ENCODE results near the gene KCND1.

The KCND1 gene

DNA sequence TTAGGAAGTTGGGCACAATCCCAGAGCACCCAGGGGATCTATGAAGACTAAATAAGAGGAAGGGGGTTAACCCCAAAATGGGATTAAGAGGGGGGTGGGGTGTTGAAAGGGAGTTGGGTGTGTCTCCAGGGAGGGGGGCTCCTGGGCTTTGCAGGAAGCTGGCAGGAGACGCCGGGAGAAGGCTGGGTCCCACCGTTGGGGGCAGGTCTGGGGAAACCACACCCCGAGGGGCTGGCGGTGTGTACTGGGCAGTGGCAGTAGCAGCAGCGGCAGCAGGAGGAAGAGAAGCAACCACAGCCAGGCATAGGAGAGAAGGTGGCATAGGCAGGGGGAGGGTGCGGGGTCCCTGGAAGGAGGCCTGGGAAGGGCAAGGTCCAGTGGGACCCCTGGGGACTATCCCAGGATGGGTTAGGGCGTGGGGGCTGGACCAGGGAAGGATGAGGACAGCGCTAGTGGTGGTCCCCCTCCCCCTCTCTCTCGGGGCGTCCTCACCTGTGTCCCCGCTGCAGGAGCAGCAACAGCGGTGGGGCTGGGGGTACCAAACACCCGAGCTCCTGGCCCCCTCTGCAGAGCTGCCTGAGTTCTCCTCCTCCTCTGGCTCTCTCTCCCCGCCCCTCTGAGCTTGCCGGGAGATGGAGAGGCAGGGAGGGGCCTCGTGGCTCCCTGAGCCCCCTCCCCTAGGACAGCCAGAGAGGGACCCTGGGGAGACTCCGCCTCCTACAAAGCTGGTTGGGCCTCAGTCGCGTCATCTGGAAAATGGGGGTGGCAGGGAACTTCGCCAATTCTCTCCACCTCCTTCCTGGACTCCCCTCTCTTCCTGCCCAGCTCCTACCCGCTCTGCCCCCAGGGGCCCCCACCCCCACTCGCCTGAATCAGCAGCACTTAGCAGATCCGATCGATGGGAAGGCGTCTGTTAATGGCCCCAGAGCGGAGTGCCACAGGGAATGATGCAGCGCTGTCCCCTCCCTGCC is at the start of gene KCND1:
KCND1 (minus strand) TSS at position 596 of the 971 bp plus-strand sequence. CDS start 1,573 bp downstream, outside the sequence.
- TF ChIP-seq, protein P1, sequence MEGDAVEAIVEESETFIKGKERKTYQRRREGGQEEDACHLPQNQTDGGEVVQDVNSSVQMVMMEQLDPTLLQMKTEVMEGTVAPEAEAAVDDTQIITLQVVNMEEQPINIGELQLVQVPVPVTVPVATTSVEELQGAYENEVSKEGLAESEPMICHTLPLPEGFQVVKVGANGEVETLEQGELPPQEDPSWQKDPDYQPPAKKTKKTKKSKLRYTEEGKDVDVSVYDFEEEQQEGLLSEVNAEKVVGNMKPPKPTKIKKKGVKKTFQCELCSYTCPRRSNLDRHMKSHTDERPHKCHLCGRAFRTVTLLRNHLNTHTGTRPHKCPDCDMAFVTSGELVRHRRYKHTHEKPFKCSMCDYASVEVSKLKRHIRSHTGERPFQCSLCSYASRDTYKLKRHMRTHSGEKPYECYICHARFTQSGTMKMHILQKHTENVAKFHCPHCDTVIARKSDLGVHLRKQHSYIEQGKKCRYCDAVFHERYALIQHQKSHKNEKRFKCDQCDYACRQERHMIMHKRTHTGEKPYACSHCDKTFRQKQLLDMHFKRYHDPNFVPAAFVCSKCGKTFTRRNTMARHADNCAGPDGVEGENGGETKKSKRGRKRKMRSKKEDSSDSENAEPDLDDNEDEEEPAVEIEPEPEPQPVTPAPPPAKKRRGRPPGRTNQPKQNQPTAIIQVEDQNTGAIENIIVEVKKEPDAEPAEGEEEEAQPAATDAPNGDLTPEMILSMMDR (IDR thresholded peaks at IDR 0.05) = no peak

DNA sequence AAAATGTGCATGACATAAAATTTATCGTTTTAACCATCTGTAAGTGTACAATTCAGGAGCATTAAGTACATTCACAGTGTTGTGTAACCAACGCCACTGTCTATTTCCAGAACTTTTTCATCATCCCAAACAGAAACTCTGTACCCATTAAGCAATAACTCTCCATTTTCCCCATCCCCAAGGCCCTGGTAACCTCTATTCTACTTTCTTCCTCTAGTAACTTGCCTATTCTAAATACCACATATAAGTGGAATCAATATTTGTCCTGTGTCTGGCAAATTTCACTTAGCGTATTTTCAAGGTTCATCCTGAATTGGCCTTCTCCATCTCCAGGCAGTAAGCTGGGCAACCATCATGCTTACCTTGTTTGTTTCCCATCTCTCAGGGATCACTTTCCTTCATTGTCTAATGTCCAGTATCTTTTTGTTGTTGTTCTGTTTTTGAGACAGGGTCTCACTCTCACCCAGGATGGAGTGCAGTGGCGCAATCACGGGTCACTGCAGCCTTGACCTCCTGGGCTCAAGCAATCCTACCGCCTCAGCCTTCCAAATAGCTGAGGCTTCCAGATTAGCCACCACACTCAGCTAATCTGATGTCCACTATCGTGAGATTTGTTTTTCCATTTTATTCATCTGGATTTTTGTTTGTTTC is 48.1 kb upstream of the KCND1 start:
- TF ChIP-seq, protein P1 (IDR thresholded peaks at IDR 0.05) = no peak

DNA sequence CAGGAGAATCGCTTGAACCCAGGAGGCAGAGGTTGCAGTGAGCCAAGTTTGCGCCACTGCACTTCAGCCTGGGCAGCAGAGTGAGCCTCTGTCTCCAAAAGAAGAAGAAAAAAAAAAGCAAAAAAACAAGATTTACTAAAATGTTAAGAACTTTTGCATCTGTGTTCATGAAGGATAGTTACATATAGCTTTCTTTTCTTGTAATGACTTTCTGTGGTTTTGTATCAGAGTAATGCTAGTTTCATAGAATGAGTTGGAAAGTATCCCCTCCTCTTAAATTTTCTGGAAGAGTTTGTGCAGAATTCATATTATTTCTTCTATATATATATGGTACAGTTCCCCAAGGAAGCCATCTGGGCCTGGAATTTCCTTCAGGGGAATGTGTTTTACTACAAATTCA is 47.4 kb upstream of the KCND1 start:
- TF ChIP-seq, protein P1 (IDR thresholded peaks at IDR 0.05) = no peak

DNA sequence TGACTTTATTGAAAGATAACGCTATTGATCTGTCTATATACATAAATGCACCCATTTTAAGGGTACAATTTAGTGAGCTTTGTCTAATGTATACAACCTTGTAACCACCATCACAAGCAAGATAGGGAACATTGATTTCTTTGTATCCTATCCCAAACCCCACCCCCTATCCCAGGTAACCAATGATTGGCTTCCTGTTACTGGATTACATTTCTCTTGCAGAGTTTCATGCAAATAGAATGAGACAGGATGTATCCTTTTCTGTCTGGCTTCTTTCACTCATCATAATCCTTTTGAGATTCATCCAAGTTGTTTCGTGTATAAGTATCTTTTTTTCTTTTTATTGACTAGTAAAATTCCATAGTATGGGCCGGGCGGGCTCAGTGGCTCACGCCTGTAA is 32.1 kb upstream of the KCND1 start:
- TF ChIP-seq, protein P1 (IDR thresholded peaks at IDR 0.05) = no peak

DNA sequence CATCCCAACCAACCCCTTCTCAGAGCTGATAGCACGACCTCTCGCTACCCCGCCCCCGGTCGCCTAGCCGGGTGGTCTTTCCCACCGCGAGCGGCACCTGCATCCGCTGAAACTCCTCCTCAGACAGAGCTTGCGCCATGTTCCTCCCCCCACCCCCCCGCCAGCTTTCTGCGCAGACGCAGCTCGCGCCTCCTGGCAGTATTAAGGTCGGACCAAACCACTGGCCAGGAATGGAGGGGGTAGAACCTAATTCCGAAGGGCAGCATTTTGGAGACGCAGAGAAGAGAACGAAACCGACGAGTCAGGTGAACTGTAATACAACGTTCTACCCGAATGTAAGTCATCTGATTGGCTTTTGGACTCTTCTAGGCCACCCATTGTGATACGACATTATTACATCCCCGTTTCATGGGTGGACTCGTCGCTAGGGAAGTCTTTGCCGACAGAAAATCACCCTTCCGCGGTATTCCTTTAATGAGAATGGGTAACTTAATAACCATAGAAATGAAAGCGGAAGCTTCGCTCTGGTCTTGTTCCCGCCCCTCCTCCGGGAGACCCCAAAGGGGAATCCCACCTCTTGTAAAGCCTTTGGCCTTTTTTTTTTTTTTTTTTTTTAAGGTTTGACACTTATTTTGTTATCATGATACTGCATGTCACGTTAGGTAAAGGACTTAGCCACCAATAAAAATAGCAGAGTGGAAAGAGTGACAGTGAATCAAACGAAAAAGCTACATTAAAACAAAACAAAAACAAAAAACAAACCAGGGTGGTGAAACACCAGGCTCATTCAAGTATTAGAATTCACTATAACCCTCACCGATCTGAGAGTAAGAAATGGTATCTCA is 30.7 kb upstream of the KCND1 start, which contains the start of gene GRIPAP1:
GRIPAP1 (minus strand) TSS at position 174 of the 845 bp plus-strand sequence; CDS start at position 139, 35 bp downstream.
- TF ChIP-seq, protein P1 (IDR thresholded peaks at IDR 0.05) = no peak

DNA sequence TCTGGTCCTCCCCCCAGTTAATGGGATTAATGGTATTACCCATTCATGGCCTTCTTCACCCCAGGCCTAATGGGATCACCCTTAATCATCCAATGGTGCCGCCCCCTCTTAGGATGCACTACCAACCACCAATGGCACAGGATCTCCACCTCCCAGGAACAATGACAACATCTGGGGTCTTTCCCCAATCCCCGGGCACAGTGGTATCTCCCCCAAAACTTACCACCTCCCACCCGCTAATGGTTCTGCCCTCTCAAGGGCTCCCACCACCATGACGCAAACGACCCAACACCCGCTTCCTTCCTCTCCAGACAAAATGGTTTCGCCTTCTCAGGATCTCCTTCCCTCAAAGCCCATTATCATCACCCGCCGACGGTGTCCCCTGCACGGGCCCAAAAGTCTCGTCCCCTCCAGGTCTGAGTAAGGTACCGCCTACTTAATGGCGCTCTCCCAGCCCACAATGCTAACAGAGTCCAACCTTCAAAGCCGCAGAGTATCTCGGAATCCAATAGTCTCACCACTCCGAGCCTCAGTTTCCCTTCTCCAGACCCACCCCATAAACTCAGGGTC is 30.0 kb upstream of the KCND1 start:
- TF ChIP-seq, protein P1 (IDR thresholded peaks at IDR 0.05) = no peak

DNA sequence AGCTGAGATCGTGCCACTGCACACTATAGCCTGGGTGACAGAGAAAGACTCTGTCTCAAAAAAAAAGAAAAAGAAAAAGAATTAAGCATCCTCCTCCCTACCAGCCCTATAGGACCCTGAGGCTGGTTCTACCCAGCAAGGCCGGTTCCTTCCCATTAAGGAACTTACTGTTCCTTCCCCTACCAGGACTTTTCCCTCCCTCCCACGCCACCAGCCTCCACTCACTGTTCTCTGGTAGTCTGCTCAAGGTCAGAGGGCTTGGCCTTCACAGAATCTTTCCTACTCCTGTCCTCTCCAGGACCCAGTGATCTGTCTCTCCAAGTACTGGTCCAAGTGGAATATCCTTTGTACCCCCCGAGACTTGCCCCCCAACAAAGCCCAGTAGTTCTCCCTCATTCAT is 29.0 kb upstream of the KCND1 start:
- TF ChIP-seq, protein P1 (IDR thresholded peaks at IDR 0.05) = no peak
